Measurements from ENCODE around the gene MAGI3.

GRCh38 chr1:113392541-113393128 is 2.3 kb downstream of the MAGI3 start:
- TF ChIP-seq, protein P1, sequence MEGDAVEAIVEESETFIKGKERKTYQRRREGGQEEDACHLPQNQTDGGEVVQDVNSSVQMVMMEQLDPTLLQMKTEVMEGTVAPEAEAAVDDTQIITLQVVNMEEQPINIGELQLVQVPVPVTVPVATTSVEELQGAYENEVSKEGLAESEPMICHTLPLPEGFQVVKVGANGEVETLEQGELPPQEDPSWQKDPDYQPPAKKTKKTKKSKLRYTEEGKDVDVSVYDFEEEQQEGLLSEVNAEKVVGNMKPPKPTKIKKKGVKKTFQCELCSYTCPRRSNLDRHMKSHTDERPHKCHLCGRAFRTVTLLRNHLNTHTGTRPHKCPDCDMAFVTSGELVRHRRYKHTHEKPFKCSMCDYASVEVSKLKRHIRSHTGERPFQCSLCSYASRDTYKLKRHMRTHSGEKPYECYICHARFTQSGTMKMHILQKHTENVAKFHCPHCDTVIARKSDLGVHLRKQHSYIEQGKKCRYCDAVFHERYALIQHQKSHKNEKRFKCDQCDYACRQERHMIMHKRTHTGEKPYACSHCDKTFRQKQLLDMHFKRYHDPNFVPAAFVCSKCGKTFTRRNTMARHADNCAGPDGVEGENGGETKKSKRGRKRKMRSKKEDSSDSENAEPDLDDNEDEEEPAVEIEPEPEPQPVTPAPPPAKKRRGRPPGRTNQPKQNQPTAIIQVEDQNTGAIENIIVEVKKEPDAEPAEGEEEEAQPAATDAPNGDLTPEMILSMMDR (IDR thresholded peaks at IDR 0.05) = no peak
- no peak for TF ChIP-seq POLR2AphosphoS5 (IDR thresholded peaks at IDR 0.05)
- no peak for TF ChIP-seq POLR2A (IDR thresholded peaks at IDR 0.05)

All from stomach (tissue), 4 donors.